D721Med (cell line): ENCODE measurements around the gene HBQ1.

ENCODE experiments used
- DNase-seq: peaks from one replicate; pipeline ENCODE4 v3.0.0; 2011; ENCODE audit warnings: low spot score; ENCODE audit not compliant: insufficient read length
- FAIRE-seq: peaks from 2 replicates; lab custom pipeline; 2011; peaks lifted over from hg19 to GRCh38; lab: Jason Lieb, UNC
- CTCF ChIP-seq: IDR thresholded peaks from 2 replicates; pipeline ENCODE4 v1.5.1; 2012; ENCODE audit warnings: mild to moderate bottlenecking, control low read depth; ENCODE audit not compliant: insufficient read depth; ENCODE audit errors: missing control alignments

The HBQ1 gene

DNA sequence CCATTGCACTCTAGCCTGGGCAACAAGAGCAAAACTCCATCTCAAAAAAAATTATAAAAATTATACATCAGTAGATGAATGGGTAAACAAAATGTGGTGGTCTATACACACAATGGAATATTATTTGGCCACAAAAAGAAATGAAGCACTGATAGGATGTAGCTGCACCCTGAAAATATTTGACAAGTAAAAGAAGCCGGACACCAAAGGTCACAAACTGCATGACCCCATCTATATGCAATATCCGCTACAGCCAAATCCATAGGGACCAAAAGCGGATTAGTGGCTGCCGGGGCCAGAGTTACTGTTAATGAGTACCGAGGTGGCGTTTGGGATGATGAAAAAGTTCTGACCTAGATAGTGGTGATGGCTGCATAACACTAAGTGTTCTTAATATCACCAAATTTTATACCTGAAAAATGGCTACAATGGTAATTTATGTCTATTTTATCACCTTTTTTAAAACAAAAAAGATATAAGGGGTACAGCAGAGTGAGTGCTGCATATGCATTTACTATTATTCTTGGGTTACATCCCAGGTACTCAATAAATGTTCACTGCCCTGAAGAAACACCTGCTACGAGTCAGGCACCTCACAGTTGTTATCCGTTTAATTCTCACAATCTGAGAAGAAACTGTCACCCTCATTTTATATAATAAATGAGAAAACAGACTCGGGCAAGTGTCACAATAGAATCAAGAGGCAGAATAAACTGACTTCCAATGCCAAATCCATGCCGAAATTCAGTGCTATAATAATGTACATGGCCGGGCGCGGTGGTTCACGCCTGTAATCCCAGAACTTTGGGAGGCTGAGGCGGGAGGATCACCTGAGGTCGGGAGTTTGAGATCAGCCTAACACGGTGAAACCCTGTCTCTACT is 807 bp upstream of the HBQ1 start:
- FAIRE-seq, result no peak
- no peak for TF ChIP-seq CTCF
- no peak for DNase-seq

GRCh38 chr16:180681-181564 is 664 bp downstream of the HBQ1 start:
- TF ChIP-seq CTCF, result no peak
- FAIRE-seq, result no peak
- DNase-seq, result peak; percentile 94

DNA sequence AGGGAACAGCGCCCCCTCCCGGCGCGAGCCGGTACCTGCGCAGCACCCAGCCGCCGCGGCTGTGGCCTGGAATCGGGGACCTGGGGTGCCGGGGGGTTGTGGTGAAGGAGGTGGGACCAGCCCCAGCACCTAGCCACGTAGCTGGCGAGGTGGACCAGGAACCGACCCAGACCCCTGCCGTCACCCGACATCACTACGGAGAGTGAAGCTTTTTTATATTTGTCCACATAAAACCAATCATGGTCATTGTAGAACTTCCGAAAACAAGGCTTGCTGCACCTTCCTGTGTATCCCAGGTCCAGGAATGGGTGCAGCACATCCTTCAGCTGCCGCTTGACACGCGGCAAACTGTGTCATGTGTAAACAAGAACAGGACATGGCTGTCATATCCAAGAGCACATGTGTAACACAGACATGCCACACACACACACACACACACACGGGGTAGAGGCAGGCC is 1.3 kb downstream of the HBQ1 start:
- FAIRE-seq (no peak), DNase-seq (no peak)
- peak; percentile 82 for TF ChIP-seq CTCF

GRCh38 chr16:183005-183404 is 2.7 kb downstream of the HBQ1 start:
- DNase-seq (no peak), FAIRE-seq (no peak)
- no peak for TF ChIP-seq CTCF

DNA sequence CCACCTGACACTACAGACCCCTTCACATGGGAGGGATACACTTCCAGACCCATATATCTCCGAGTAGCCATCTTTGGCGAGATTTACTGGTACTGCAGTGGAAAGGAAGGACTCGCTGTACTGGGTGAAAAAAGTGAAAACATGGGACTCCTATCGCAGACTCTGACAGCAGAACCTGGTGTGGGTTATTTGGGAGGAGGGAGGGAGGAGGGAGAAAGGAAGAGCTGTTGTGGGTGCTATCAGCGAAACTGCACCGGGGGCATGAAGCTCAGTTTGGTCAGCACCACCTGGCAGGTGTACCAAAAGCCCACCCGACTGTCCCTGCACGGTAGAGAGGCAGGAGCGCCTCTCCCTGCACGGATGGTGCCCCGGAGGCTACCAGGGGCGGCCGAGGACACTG is 5.0 kb downstream of the HBQ1 start:
- no peak for TF ChIP-seq CTCF
- FAIRE-seq, result no peak
- no peak for DNase-seq

DNA sequence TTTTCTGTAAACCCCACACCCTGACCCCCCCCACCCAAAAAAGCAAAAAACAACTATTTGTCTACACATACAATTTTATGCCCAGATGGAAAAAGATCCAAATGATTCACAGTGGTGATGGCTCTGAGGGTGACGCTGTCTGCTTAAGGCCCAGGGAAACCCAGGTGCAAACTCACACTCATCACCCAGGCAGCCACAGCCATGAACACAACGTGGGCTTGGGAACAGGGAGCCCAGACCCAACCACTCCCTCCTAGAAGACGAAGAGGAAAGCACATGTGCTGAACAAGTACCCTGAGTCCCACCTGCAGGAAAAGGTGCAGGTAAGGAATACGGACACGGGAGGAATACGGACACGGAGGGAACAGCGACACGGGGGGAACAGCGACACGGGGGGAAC is 5.4 kb downstream of the HBQ1 start:
- no peak for TF ChIP-seq CTCF
- no peak for DNase-seq
- FAIRE-seq, result no peak
